NCI-H82 (cell line): ENCODE measurements around the gene TMPO.
"Not testable (repeated sequence)": the region's sequence is repeated elsewhere in the genome, so short reads cannot be mapped to it uniquely, and the experiment has no call there.

Experiments used
- DNase-seq: peaks from one replicate; lab custom pipeline; 2025; lab: John Stamatoyannopoulos, UW

TMPO gene

DNA sequence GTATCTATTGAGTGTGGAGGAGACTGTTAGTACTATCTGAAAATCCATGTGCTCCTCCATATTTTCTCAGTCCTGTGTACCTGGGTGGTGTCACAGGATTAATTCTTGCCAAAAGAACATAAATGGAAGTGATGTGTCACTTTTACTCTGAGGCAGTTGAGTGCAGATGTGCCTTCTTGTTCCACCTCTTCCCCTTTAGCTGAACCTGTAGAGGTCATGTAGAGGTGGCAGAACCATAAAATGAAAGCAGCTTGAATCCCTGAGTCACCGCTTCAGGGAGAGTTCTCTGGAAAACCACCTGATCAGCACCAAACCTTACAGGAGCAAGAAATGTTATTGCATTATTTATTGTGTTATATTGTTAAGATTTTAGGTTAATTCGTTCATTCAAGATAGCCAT is 63.4 kb downstream of the TMPO start:
- DNase-seq, result no peak

DNA sequence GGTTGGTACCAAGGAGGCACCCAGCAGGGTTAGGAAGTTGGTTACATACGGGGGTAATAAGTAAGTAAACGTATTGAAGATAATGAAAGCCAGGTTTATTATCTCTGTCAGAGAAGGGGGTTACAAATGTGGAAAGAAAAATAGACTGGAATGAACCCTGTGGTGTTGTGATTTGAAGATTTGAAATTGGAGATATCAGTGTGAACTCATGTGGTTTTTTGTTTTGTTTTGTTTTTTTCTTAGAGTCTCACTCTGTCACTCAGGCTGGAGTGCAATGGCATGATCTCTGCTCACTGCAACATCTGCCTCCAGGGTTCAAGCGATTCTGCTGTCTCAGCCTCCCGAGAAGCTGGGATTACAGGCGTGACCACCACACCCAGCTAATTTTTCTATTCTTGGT is 64.0 kb downstream of the TMPO start:
- no peak for DNase-seq

DNA sequence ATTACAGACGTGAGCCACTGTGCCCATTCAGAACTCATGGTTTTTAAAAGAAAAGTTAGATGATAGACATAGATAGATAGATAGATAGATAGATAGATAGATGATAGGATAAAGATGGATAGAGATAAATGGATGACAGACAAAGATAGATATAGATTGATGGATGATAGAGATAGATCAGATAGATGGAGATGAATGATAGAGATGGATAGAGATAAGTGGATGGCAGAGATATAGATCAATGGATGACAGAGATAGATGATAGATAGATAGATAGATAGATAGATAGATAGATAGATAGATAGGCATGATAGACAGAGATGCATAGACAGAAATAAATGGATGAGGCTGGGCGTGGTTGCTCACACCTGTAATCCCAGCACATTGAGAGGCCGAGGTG is 64.4 kb downstream of the TMPO start:
- DNase-seq, result no peak

DNA sequence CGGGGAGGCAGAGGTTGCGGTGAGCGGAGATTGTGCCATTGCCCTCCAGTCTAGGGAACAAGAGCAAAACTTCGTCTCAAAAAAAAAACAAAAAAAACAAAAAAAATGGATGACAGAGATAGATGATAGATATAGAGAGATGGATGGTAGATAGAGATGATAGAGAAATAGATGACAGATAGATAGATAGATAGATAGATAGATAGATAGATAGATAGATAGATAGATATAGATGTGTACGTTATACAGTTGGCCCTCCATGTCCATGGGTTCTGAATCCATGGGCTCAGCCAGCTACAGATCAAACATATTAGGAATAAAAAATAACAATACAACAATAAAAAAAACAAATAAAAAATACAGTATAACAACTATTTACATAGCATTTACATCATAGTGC is 65.3 kb downstream of the TMPO start:
- no peak for DNase-seq

DNA sequence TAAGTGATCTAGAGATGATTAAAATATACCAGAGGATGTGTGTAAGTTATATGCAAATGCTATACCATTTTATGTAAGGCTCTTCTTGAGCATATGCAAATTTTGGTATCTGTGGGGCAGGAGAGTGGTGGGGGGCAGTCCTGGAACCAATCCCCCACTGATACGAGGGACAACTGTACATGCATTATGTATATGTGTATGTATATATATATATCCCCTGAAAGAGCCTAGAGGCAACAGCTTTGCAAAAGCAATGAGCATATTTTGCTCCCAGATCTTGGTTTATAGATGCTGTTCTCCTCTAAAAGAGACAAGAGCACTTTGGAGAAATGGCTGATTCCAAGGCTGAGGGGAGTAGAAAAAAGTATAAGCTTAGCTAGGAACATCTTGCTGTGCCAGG is 65.7 kb downstream of the TMPO start:
- no peak for DNase-seq

DNA sequence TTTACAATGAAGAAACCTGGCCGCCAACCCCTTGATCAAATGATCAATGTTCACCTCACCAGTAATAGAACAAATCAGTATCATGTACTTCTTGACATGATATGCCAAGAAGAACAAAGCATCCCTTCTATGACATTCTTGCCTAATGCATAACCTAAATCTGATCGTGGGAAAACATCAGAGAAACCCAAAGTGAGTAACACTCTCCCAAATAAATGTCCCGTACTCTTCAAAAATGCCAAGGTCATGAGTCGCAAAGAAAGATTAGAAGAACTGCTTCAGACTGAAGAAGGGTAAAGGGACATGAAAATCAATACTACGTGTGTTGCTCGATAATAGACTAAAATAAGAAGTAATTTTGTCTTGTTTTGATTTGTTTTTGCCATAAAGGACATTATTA is 66.7 kb downstream of the TMPO start:
- DNase-seq, result no peak

DNA sequence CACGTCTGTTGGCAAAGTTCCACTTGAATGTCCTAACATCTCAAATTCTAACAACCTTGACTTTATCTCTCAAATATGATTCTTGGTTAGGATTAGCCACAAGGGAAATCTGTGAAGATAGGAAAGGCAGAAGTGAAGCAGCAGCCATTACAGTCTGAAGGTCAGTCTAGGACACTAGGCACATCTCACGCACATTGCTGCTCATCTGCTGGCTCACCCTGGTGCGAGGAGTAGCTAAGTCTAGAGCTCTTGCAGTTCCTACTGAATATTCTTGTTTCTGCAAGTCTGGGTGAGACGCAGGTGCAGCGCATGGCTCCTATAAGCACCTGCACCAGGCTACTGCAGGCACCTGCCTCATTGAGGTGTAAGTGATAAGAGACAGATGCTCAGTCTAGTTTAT is 71.7 kb downstream of the TMPO start:
- DNase-seq, result no peak

DNA sequence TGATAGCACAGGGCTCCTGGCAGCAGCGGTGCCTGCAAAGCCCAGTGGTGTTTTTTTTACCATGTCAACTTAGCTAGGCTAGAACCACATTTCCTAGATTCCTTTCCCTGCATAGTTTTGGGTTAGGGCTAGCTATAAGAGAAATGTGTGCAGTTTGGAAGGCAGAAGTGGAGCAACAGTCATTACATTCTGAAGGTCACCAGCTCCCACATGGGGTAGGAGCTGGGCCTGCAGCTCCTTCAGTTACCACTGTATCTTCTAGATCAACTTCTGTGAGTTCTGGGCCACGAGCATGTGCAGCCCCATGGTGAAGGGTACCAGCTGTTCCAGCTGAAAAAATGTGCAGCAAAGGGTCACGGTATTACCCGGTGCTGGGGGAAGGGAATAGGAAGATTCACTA is 75.8 kb downstream of the TMPO start:
- DNase-seq, result no peak

DNA sequence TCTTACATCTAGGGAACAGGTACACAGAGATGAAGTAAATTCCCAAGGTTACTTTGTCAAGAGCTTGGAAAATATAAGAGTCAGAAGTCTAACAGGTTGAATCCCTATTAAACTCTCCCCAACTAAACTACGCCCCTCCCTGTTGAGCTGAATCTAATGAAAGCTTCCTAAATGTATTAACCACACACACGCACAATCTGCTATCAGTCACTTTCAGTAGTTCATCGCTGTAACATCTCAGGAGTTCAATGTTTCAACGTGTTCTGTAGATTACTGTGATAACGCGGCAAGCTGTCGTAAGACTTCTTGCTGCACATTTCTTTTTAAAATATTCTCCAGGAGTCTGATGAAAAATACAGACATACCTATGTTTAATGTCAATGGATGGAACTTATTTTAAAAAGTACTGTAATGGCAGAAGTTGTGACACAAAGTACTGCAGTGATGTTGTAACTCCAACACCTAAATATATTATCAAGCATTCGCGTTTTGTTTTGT is 77.5 kb downstream of the TMPO start:
- DNase-seq, result peak; percentile 58

DNA sequence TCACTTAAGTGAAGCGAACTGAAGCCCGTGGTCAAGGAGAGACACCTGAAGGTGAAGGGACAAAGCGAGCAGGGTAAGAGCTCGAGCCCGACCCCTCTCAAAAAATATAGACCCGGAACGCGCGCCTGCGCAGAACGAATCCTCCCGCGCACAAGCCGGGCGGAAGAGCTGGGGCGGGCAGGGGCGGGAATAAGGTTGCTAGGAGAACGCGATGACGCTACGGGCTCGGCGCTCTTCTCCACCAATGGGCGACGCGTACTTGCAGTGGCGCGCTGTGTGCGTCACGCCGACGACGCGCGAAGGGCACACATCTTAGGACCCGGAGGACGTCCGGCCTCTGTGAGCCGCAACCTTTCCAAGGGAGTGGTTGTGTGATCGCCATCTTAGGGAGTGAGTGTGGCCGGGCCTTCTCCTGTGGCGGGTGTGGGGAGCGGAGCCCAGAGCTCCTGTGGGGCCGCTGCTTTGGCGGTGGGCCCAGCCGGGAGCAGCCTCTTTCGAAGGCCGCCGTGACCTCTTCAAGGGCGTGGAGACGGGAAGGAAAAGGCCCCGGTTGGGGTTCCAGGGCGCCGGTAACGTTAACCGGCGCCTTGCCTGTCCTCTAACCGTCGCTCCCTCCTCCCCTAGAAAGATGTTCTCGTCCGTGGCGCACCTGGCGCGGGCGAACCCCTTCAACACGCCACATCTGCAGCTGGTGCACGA is 78.1 kb downstream of the TMPO start, which contains the start of gene SLC25A3:
SLC25A3 (plus strand) TSS at position 336 of the 699 bp plus-strand sequence; CDS start at position 629, 293 bp downstream.
- DNase-seq, result peak; percentile 99

DNA sequence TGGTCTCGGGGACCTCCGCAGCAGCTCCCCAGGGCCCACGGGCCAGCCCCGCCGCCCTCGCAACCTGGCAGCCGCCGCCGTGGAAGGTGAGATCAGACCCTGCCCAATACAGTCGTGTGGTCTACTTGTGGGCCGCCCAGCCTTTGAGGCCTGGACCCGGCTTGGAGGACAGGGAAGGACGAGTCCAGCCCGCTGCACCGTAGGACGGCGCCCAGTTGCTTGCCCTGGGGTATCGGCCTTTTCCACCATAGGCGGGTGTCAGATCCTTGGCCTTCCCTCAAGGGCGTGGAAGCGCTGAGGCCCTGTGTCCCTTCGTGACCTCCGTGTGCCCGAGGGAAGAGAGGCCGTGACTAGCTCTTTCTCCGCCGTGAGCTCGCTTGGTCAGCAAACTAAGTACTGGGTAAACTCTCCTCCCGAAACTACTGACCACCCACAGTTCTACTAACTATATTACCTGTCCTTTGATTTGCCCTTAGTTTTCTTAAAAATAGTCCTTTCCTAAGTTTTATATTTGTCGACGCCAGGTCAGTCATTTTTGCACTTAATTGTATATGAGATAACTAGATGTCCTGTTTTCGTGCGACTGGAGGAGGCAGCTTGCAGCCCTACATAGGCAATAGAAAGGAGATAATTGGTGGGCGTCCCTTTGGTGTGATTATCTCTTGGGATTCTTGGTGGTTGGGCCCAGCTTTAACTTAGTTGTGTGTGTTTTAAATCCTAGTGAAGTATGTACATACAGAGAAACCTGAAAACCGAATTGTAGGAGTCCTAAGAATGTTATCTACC is 78.9 kb downstream of the TMPO start:
- peak; percentile 48 for DNase-seq

DNA sequence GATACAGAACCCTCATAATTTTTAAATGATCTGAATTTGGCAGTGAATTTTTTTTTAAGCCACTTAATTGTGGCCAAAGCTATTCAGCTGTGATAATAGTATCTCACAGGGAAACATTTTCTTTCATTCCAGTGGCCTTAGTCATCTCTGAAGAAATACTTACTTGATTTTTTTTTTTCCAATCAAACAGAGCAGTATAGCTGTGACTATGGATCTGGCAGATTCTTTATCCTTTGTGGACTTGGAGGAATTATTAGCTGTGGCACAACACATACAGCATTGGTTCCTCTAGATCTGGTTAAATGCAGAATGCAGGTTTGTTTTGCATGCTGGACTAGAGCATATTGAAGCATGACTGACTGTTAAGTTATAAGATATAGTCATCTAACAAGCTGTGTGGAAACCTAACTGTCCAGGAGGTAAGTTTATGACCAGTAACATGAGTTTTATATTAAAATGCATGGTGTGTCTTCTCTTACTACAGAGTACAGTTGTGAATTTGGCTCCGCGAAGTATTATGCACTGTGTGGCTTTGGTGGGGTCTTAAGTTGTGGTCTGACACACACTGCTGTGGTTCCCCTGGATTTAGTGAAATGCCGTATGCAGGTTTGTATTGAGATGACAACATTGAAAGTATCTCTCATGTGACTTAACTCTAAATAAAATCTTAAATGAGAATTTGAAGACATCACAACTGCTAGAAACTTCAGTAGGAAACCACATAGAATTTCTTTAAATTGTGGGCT is 80.0 kb downstream of the TMPO start:
- DNase-seq, result no peak

DNA sequence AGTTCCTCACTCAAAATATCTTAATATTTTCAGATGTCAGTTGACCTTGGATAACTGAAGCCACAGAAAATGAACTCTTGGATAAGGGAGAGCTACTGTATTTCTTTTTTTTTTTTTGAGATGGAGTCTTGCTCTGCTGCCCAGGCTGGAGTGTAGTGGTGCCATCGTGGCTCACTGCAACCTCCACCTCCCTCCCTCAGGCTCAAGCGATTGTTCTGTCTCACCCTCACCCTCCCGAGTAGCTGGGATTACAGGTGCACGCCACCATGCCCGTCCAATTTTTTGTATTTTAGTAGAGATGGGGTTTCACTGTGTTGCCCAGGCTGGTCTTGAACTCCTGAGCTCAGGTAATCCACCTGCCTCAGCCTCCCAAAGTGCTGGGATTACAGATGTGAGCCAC is 81.9 kb downstream of the TMPO start:
- DNase-seq, result not testable (repeated sequence)
